LNCaP clone FGC (cell line): ENCODE measurements around the gene TMEM179.

Source experiments
- DNase-seq: peaks from one replicate; pipeline ENCODE4 v3.0.0-alpha.2; 2011; ENCODE audit warnings: low read depth
- H3K4me3 ChIP-seq: 2 replicates; pipeline ENCODE4 v1.5.1; 2011; ENCODE audit warnings: mild to moderate bottlenecking, low read depth, low read length, control low read depth
- TF ChIP-seq, protein P1 (sequence below): IDR thresholded peaks from 2 replicates; pipeline ENCODE4 v1.5.1; 2012; ENCODE audit warnings: mild to moderate bottlenecking; ENCODE audit not compliant: control insufficient read depth, insufficient read depth; ENCODE audit errors: extremely low read depth

Gene TMEM179

DNA sequence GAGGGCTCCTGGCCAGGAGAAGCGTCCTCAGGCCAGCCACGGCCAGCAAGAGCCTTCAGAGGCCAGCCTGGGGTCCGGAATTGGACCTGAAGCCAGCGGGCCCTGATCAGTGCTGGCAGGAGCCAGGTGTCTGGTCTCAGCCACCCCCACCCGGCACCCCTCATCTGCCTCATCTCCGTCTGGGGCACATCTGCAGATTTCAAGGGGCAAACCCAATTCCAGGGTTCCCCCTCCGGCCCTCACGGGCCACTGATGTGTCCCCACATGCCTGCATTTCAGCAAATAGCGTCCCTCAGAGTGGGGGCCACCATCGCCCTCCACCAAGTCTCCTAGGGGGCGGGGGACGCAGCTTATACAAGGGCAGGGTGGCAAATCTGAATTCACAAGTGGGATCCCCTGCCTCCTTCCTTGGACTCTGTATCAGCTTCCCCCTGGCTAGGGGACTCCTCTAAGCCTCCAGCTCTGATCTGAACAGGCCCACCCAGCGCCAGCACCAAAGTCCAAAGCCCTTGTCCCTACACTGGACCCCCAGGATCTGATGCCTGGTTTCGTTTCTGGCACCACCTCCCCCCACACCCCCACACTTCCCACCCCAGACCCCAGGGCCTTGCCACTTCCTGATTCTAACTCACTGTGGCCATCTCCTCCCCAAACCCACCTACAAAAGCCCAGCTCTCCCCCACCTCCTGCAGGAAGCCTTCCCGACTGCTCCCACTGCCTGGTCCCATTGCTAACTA is 10.1 kb downstream of the TMEM179 start:
- no peak for DNase-seq
- TF ChIP-seq, protein P1, sequence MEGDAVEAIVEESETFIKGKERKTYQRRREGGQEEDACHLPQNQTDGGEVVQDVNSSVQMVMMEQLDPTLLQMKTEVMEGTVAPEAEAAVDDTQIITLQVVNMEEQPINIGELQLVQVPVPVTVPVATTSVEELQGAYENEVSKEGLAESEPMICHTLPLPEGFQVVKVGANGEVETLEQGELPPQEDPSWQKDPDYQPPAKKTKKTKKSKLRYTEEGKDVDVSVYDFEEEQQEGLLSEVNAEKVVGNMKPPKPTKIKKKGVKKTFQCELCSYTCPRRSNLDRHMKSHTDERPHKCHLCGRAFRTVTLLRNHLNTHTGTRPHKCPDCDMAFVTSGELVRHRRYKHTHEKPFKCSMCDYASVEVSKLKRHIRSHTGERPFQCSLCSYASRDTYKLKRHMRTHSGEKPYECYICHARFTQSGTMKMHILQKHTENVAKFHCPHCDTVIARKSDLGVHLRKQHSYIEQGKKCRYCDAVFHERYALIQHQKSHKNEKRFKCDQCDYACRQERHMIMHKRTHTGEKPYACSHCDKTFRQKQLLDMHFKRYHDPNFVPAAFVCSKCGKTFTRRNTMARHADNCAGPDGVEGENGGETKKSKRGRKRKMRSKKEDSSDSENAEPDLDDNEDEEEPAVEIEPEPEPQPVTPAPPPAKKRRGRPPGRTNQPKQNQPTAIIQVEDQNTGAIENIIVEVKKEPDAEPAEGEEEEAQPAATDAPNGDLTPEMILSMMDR, result no peak
- H3K4me3 ChIP-seq, result no peak overlapping the region

GRCh38 chr14:104593710-104594136 is 10.8 kb downstream of the TMEM179 start:
- TF ChIP-seq, protein P1, result no peak
- DNase-seq, result no peak

DNA sequence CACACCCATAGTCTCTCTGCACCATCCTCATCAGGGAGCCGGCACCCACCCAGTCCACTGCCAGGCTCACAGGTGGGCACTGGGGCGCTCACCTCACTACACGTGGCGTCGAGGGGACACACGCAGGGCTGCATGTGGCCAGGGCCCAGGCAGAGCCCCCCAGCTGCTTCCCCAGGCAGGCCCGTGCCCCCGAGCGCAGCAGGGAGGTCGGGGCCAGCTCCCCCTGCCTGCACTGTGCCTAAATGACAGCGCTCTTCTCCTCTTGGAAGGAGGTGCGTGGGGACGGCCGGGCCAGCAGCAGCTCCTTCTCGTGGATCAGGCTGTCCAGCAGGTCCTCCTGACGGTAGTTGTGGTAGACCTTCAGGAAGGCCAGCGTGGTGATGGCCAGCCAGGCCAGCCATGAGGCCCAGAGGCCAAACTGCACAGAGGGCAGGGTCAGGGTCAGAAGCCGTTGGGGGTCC is 11.3 kb downstream of the TMEM179 start:
- DNase-seq, result no peak
- TF ChIP-seq, protein P1, result no peak
- no peak overlapping the region for H3K4me3 ChIP-seq

More at GRCh38 chr14:104593710-104594136, 10.8 kb downstream of the TMEM179 start:
- no peak overlapping the region for H3K4me3 ChIP-seq

DNA sequence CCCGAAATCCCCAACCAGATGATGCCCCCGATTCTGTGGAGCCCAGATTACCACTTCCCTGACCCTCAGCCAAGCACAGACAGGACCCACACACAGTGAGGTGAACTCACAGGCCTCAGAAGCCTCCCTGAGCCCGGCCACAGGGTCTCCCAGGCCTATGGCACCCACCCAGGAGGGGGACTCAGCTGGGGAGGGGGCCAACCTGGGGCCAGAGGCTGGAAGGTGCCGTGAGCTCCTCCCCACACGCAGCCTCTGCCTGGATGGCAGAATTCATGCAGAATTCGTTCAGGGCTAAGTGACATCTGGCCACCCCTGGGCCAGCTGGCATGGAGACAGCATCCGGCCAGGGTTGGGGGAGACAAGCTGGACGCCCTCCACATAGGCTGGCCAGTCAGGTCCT is 11.8 kb downstream of the TMEM179 start:
- no peak overlapping the region for H3K4me3 ChIP-seq
- DNase-seq, result no peak
- TF ChIP-seq, protein P1, result no peak

DNA sequence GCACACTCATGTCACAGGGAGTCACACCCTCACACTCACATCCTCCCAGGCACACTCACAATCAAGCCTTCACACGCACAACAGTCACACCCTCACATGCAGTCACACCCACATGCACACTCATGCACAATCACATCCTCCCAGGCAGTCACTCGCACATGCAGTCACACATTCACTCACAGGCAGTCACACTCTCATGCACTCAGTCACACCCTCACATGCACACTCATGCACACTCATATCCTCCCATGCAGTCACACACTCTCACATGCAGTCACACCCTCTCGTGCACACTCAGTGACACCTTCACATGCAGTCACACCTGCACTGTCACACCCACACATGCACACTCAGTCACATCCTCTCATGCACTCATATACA is 12.3 kb downstream of the TMEM179 start:
- no peak for DNase-seq
- TF ChIP-seq, protein P1, result no peak
- H3K4me3 ChIP-seq, result no peak overlapping the region

GRCh38 chr14:104591506-104592291 is 12.9 kb downstream of the TMEM179 start:
- no peak for DNase-seq
- TF ChIP-seq, protein P1, result no peak
- no peak overlapping the region for H3K4me3 ChIP-seq

DNA sequence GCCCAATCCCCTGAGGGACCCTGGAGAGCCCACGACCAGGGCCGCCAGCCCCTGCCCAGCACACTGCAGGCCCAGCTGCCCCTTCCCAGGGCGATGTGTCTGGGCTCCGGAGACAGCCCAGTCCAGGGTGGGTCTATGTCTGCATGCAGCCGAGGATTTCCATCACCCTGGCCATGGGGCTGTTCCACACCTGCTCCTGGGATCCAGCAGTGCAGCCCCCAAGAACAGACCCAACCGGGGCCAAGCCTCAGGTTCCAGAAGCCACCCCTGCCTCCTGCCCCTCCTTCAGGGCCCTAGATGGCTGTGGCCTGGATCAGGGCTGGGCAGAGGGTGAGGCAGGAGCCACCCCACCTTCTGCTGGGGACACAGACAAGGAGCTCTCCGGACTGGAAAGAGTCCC is 13.5 kb downstream of the TMEM179 start:
- no peak for DNase-seq
- TF ChIP-seq, protein P1, result no peak
- H3K4me3 ChIP-seq, result no peak overlapping the region
